Measurements from ENCODE around the gene CDH11.

The CDH11 gene

GRCh38 chr16:65117811-65118448 lies 3.9 kb downstream of the CDH11 start:
- FAIRE-seq (peak; percentile 74), DNase-seq (ENCODE audit: insufficient read length, low spot score) (peak; percentile 17)

GRCh38 chr16:65116818-65117430 lies 4.9 kb downstream of the CDH11 start:
- DNase-seq (ENCODE audit: insufficient read length, low spot score) (no peak), FAIRE-seq (no peak)

GRCh38 chr16:65116216-65116615 lies 5.6 kb downstream of the CDH11 start:
- FAIRE-seq (no peak), DNase-seq (ENCODE audit: insufficient read length, low spot score) (no peak)

GRCh38 chr16:65114527-65114926 lies 7.3 kb downstream of the CDH11 start:
- DNase-seq (ENCODE audit: insufficient read length, low spot score), result no peak
- no peak for FAIRE-seq

- DNase-seq (ENCODE audit: insufficient read length, low spot score) (no peak), FAIRE-seq (no peak)
Measured at GRCh38 chr16:65113441-65113840, 8.4 kb downstream of the CDH11 start.

- DNase-seq (ENCODE audit: insufficient read length, low spot score) (no peak), FAIRE-seq (no peak)
Measured at GRCh38 chr16:65111306-65111705, 10.6 kb downstream of the CDH11 start.

GRCh38 chr16:65106757-65107156 lies 15.1 kb downstream of the CDH11 start:
- no peak for FAIRE-seq
- no peak for DNase-seq (ENCODE audit: insufficient read length, low spot score)

- FAIRE-seq, result no peak
- no peak for DNase-seq (ENCODE audit: insufficient read length, low spot score)
Measured at GRCh38 chr16:65105171-65105570, 16.7 kb downstream of the CDH11 start.

- FAIRE-seq, result no peak
- DNase-seq (ENCODE audit: insufficient read length, low spot score), result no peak
Measured at GRCh38 chr16:65104471-65104870, 17.4 kb downstream of the CDH11 start.

- no peak for DNase-seq (ENCODE audit: insufficient read length, low spot score)
- no peak for FAIRE-seq
Measured at GRCh38 chr16:65102326-65102725, 19.5 kb downstream of the CDH11 start.

GRCh38 chr16:65101009-65101408 lies 20.9 kb downstream of the CDH11 start:
- DNase-seq (ENCODE audit: insufficient read length, low spot score), result no peak
- FAIRE-seq, result no peak

- DNase-seq (ENCODE audit: insufficient read length, low spot score) (no peak), FAIRE-seq (no peak)
Measured at GRCh38 chr16:65099607-65100006, 22.3 kb downstream of the CDH11 start.

- DNase-seq (ENCODE audit: insufficient read length, low spot score) (no peak), FAIRE-seq (no peak)
Measured at GRCh38 chr16:65098916-65099315, 22.9 kb downstream of the CDH11 start.

- no peak for DNase-seq (ENCODE audit: insufficient read length, low spot score)
- FAIRE-seq, result no peak
Measured at GRCh38 chr16:65097296-65097695, 24.6 kb downstream of the CDH11 start.

- DNase-seq (ENCODE audit: insufficient read length, low spot score), result no peak
- no peak for FAIRE-seq
Measured at GRCh38 chr16:65095906-65096305, 26.0 kb downstream of the CDH11 start.

GRCh38 chr16:65095090-65095728 lies 26.7 kb downstream of the CDH11 start:
- DNase-seq (ENCODE audit: insufficient read length, low spot score), result no peak
- FAIRE-seq, result no peak

GRCh38 chr16:65094009-65094408 lies 27.9 kb downstream of the CDH11 start:
- DNase-seq (ENCODE audit: insufficient read length, low spot score) (no peak), FAIRE-seq (no peak)

- DNase-seq (ENCODE audit: insufficient read length, low spot score) (no peak), FAIRE-seq (no peak)
Measured at GRCh38 chr16:65083164-65083857, 38.6 kb downstream of the CDH11 start.

GRCh38 chr16:65079549-65079948 lies 42.3 kb downstream of the CDH11 start:
- DNase-seq (ENCODE audit: insufficient read length, low spot score), result no peak

GRCh38 chr16:65077181-65077580 lies 44.7 kb downstream of the CDH11 start:
- FAIRE-seq, result no peak
- DNase-seq (ENCODE audit: insufficient read length, low spot score), result no peak

More at GRCh38 chr16:65079549-65079948, 42.3 kb downstream of the CDH11 start:
- FAIRE-seq, result no peak

- no peak for DNase-seq (ENCODE audit: insufficient read length, low spot score)
- no peak for FAIRE-seq
Measured at GRCh38 chr16:65075877-65076276, 46.0 kb downstream of the CDH11 start.
